Activated gamma-delta T cell (primary cell): ENCODE measurements around the gene FNDC3B.

Experiments used
- DNase-seq: peaks from one replicate; lab custom pipeline; 2025; lab: John Stamatoyannopoulos, UW

Gene FNDC3B

DNA sequence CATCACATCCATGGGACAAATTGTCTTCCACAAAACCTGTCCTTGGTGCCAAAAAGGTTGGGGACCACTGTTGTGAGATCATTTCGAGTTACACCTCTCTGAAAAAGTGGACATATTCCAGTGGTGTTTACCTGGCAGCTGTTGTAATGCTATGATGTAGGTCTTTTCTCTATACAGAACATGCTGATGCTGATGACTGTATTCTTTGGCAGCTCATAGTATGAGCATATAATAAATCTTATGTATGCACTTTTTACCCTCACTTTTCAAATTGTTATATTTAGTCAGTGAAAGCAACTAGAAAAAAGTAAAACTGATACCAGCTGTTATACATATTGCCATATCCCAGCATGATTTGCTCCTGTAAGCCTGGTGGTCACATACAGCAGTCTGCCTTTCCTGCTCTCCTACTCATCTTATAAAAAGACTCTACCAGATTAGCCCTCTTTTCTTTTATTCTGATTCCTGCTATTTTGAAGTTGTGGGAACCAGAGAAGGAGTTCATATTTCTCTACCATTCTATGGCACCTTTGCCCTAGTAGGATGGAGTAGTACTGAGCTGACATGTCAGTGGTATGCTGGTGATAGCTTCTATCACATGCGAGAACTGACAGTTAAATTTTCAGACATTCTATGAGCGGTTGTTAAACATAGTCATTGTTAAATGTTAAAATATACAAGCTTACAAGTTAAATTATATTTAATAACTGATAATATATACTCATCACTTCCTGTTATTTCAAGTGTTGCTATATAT lies 128.7 kb downstream of the FNDC3B start:
- no peak for DNase-seq

DNA sequence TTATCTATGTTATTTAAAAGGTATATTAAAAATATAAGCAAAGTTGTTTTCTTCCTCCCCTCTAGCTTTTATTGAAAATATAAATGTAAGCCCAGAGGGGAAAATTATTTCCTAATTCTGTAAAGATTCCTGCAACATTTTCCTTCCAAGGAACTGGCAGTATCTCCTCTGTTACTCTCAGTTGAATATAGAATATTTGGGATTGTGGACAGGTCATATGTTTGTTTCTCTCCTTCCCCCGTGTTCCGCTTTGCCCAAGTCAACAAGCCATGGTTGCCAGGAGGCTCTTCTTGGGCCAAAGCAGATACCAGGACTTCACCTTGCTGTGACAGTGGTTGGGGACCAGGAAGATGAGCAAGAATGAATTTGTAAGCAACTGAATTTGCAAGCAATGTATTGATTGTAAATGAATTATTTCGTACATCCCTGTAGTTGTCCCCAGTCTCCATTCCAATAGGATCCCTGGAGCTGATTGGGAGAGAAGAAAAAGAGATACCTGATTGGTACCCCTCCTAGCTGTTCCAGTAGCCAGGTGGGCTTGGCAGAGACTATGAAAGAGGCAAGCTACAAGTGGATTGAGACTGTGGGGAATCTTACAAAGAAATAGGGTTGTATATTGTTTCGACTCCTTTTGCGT lies 130.8 kb downstream of the FNDC3B start:
- DNase-seq: no peak

DNA sequence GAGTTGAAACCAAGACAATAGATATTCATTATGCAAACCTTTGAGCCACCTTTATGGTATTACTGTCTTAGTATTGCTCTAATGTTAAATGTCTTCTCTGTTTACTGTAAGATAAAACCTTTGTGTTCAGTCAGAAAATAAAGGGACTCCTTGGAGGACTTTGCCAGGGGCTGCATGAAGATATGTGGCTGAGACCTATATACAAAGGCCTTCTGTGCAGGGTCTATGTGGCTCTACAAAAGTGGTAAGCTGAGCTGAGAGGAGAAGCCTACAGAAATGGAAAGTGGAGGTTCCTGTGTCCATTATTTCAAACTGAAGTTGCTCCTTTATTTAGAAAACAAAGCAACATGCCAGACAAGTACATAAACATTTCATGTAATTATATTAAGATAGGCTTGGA lies 131.5 kb downstream of the FNDC3B start:
- DNase-seq: no peak

DNA sequence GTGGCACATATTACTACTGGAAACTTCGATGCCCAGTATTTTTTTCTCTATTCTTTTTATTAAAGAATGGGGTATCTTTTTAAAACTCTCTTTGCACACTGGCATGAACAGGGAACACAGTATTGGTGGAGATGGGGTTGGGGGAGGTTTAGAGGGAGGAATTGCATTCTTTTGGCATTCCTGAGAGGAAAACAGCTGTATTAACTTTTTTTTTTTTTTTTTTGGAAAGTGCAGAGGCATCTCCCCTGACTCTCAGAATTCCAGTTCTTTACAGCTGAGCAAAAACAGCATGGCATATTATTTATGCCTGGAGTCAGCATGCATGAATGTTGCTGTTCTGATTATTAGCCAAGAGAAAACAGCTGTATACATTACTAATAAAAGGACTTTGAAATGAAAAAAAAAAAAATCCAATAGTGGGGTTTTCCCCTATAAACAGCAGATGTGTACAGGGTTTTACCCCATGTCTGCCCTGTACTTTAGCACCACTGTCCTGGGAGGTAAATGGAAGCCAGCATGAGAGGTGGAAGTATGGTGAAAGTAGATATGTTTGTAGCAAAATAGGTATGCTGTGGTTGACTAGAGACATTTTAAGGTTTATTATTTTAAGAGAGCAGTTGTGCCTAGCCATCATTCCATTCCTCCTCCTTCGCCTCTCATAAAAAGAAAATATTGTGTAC lies 132.2 kb downstream of the FNDC3B start:
- DNase-seq: no peak

DNA sequence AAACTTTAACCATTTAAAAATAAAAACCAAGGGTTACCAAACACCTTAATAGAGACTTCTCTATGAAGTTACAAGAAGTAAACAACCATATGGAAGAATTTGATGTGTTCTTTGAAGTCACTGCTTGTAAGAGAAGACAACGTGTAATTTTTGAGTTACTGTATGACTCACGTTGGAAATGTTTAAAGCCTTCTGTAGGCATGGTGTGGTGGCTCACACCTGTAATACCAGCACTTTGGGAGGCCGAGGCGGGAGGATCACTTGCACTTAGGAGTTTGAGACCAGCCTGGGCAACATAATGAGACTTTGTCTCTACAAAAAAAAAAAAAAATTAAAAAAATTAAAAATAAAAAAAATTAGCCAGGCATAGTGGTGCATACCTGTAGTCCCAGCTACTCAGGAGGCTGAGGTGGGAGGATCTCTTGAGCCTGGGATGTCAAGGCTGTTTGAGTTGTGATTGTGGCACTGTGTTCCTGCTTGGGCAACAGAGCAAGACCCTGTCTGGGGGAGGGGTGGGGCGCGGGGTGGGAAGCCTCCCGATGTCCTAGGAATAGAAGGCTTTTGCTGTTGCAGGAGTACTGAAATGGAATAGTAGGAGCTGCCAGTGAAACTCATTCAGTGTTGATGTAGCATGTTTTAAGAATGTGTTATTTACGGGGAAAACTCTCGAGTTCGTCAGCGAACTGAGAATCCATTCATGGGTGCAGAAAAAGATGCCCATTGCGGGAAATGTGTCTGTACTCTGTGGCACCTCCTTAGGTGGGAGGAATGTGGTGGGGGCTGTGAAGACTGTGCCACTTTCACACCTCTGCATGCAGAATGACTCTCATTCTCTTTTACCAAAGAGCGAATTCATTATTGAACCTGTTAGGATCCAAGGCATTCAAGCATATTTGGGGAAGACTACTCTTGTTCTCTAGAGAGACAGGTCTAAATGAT lies 134.2 kb downstream of the FNDC3B start:
- no peak for DNase-seq

DNA sequence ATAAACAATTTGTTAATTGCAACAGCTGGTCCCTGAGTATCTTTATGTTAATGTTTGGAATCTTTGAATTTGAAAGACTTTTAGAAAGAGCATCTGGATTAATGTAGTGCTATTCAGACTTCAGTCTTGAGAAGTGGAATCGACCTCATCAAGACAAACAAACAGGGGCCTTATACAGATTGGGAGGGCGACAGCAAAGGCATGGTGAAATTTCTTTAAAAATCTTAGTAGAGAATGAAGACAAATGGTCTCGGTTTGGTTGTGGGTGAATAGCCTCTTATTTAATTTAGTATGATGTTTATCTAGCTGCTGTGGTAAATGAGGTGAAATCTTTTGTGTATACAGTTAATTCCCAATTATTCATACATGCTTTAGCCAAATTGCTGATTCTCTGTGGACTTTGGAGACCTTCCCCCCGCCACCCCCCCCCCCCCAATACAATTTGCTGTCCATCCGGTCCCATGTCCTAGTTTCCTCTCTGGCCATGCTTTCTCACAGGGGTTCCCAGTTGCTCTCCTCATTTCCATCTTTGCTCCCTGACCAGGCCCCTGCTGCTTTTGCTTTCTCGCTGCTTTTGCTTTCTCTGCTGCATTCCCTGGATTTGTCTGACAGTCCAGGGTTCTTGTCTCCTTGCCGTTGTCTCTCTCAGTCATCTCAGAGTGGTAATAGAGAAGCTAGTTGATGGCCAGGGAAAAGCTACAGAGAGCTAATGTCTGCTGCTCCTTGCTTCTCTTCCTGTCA lies 135.3 kb downstream of the FNDC3B start:
- DNase-seq: no peak

DNA sequence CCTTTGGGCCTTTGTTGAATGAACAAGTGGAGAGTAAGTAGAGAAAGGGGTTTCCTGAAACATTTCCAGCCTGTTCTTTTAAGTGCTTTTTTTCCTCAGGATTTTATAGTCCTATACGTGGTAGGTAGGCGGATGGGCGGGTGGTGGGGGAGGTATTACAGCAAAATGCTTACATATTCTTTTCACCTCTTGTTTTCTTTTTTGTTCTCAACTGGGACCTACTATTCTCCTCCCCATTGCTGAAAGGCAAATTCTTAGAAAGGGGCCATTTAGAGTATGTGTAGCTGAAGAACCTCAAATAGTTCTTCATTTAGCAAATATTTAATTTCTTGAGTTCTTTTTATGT lies 135.8 kb downstream of the FNDC3B start:
- no peak for DNase-seq

DNA sequence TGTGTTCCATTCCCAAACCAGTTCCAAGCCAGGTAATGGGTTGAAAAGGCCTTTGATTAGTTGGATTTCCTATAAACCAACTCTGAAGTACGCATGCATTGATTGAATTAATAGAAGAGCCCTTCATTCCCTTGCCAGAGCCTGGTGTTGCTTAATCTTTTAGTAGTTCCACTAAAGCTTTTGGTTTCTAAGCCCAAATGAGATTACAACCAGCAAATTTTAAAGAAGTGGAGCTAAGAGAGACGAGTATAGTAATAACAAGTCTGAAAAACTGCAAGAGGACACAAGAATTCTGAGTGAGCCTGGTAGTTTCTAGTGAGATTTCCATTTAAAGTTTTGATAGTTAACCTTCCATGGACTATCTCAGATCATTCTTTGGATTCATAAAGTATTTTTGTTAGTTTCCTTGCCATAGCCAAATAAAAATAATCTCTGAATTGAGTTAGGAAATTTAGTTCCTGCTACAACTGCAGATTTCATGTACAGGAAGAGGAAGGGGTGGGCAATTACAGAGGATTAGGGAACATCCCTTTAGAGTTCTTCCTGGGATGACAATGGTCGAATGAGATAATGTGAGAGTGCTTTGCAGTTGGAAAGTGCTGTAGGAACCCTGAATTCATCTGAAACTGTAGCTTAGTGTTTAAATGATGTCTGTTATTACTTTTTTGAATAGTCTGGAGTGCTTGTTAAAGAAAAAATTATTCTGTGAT lies 136.8 kb downstream of the FNDC3B start:
- DNase-seq: no peak

DNA sequence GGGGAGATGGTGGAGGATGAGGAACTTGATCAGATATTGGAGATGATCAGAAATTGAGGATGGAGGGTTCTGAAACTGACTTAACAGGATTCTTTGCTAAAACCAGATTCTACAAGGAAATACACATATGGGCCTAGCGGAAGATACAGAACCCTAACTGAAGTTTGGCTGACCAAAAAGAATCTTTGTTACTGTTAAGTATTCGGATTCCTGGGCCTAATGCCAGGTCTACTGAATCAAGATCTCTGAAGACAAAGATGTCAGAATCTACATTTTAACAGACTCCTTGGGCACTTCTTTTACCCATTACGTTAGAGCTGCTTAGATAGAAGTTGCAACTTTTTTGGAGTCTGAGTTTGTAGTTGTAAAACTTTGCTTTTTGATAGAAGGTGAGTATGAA lies 137.7 kb downstream of the FNDC3B start:
- DNase-seq: no peak

DNA sequence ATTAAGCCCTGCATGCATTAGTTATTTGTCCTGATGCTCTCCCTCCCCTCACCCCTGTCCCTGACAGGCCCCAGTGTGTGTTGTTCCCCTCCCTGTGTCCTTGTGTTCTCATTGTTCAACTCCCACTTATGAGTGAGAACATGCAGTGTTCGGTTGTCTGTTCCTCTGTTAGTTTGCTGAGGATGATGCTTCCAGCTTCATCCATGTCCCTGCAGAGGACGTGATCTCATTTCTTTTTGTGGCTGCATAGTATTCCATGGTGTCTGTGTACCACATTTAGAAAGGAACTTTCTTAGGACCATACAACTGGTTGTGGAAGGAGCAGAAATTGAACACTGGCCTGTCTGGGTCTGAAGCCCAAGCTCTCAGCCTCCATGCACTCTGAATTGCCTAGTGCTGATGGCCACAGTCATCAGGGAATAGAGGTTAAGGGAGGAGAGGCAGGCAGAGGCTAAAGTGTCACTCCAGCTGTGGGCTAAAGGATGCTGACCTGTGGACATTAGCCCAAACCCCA lies 138.5 kb downstream of the FNDC3B start:
- no peak for DNase-seq

DNA sequence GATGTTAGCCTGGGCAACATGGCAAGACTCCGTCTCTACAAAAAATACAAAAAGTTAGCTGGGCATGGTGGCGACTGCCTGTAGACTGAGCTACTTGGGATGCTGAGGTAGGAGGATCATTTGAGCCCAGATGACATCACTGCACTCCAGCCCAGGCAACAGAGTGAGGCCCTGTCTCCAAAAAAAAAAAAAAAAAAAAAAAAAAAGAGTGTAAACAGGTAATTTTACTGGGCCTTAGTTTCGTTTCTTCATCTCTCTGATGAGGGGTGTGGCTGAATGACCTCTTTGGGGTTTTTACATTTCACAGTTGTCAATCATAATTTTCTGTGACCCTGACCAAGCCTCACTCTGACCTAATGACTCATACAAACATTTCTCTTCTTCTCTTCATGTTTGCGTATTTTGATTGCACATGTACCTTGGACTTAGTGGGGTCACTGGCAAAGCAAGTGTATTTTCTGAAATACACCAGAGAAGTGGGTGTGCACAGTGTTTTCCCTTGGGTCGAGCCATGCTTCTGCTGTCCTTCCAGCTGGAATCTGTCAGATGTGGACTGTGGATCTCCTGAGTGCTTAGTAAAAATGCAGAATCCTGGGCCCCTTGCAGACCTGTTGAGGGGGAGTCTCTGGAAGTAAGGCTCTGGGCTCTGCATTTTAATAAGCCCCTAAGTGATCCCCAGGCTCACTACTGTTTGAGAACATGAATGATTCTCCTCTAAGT lies 140.5 kb downstream of the FNDC3B start:
- DNase-seq: no peak

DNA sequence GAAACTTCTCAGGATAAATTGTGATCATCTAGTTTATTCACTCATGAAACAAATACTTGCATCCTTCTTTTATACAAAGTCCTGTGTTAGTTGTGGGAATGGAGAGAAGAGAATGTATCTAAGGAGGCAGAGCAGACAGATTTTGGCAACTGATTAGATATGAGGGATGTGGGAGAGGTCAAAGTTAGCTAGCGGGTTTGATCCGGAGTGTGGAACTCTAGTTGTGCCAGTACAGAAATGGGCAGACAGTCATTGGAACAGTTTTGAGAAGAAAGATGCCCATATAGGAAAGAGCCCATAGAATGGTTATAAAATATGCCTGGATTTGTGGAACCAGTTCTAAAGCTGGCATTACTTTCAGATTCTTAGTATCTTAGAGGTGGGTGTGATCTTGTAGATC lies 141.1 kb downstream of the FNDC3B start:
- DNase-seq: no peak

DNA sequence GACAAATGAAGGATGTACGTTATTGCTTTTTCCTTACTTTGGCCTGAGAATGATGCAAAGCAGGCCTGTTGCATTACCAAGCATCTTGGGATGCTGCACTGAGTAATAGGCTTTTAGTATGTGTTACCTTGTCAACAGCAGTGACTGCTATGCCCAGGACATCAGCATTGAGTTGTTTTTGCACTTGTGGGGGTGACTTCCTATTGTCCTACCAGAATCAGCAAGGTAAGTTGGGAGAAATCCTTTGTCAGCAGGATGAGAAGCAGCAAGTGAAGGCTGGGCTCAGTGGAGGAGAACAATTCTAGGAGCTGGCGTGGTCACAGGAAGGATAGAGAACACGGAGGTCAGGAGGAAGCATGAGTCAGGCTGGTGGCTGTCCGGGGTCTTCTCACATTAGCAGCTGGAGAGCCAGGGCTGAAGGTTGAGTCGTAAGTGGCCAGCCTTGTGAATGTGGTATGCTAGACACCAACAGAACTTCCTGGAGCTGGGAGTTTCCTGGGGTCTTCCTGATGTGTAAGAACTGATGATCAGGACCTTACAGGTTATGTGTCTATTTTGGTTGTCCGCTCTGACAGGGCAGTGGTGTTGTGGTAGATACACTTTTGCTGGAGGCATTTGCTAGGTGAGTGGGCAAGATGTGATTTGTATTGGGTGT lies 142.7 kb downstream of the FNDC3B start:
- no peak for DNase-seq

DNA sequence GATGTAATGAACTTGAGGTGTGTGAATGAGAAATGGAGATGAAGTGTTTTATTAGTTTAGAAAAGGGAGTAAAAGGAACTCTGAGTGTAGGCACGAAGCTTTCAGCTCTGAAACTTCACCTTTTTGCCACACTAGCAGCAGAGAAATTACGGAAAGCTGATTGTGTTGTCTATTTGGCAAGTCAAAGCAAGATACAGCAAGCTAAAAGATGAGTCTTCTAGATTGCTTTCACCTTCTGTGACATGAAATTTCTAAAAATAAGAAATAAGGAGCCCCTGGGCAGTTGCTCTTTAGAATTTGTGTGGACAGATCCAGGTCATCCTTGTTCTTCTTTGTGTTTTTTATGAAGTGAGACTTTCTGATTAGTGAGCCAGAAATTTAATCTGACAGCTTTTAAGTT lies 143.4 kb downstream of the FNDC3B start:
- no peak for DNase-seq

DNA sequence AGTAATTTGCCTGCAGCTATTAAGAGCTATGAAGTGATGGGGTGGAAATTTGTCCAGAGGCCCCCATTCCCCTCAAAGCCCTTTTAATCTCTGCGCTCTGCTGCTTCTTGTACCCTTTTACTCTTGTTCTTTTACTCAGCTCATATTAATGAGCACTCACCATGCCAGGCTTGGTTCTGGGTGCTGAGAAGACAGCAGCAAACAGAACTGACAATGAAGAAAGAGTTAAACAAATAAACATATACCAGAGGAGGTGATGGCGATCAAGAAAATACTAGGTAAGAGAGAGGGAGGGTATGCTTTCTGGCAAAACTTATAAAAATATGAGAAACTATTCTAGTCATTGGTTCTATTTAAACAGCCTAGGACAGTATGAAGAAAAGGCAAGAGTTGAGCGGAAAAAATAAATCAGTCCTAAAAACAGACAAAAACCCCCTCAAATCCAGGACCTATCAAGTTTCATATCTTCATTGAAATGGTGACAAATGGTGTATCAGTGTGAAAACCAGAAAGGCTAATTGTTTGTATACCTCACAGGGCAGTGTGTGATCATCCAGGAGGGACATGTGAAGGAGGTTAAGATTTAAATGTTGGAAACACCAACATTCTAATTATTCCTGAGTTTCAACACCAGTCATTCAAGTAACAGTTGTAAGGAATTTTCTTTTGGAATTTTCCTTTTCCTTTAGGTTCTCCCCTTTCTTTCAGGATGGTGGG lies 144.9 kb downstream of the FNDC3B start:
- DNase-seq: no peak

DNA sequence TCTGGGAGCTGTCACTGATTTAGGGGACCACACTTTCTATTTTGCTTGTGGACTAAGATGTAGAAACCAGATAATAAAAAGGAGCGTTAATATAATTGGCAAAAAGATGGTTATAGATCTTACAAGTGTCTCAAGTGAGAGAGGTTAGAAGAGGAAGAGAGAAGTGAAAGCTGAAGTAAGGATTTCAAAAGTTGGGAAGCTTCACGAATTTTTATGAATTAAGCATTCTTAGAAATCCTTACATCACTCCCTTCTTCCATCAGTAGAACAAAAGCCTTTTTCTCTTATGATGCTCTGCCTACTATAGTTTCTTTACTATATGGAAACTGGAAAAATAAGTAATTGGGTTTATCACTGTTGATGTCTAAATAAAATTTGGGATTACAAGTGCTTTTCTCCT lies 146.5 kb downstream of the FNDC3B start:
- no peak for DNase-seq

DNA sequence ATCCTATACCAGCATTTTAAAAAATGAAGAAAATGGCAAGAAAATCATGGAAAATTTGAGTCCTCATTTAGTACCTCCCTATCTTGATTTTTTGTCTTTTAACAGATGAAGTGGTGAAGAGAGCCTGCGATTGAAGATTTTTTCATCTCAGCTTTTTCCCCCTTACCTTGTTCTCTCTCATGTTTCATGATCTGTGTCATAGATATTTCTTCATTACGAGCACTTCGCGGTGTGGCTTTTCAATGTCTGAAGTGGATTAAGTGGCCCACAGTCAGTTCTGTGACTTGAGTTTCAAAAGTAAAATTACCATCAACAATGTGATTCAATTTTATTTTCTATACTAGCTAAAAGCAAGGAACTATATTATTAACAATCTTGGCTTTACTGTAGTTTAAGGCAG lies 147.2 kb downstream of the FNDC3B start:
- no peak for DNase-seq

DNA sequence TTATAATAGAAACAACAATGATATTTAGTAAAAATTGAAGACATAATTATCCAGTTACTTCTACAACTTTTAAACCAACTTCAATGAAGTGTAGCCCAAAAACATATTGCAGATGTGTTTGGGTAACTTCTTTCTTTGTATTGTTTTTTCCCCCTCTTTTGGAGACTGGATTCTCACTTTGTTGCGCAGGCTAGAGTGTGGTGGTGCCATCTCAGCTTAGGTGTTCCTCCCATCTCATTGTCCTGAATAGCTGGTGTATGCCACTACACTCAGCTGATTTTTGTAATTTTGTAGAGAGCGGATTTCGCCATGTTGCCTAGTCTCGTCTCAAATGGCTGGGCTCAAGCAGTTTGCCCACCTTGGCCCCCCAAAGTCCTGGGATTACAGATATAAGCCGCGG lies 148.1 kb downstream of the FNDC3B start:
- no peak for DNase-seq

DNA sequence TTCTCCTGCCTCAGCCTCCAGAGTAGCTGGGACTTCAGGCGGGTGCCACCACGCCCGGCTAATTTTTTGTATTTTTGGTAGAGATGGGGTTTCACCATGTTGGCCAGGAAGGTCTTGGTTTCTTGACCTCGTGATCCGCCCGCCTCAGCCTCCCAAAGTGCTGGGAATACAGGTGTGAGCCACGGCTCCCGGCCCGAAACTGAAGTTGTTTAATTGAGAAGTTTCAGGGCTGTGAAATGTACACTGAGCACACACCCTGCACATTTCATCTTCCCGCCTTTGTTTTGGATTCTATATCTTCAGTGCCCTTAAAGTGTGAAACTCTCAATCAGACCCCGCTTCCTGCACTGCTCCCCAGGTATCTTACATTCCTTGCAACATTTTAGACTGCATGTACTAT lies 149.1 kb downstream of the FNDC3B start:
- no peak for DNase-seq
